ENCODE data around the gene SERPIND1.

- no peak for TF ChIP-seq REST (IDR thresholded peaks at IDR 0.05; ENCODE audit: insufficient read depth in 1 of 2, low read depth in 2 of 2, low read length in 2 of 2)
- no peak for TF ChIP-seq TAF1 (IDR thresholded peaks at IDR 0.05; ENCODE audit: borderline replicate concordance, insufficient read depth, low read length)
- no peak for TF ChIP-seq POLR2AphosphoS5 (IDR thresholded peaks at IDR 0.05; ENCODE audit: low read depth, low read length)
- no peak for TF ChIP-seq SIN3A (IDR thresholded peaks at IDR 0.05; ENCODE audit: borderline replicate concordance, insufficient read depth, low read length)
- TF ChIP-seq FOXP2 (optimal IDR thresholded peaks at IDR 0.05; ENCODE audit: borderline replicate concordance, extremely low read depth, extremely low read length, insufficient read depth), result no peak
Measured at GRCh38 chr22:20807315-20807752, 33.4 kb downstream of the SERPIND1 start.

Measured in PFSK-1 (cell line).